KOPT-K1 (cell line): ENCODE results near the gene TELO2.

ENCODE experiments used
- H3K27ac ChIP-seq: fragments of 200-600 bp; sonication (generic); 2 replicates; pipeline ENCODE4 v1.5.1; 2016; ENCODE audit warnings: antibody characterized with exemption, mild to moderate bottlenecking, low read depth, low read length; ENCODE audit not compliant: poor library complexity, severe bottlenecking
- H3K36me3 ChIP-seq: fragments of 200-600 bp; sonication (generic); 2 replicates; pipeline ENCODE4 v1.5.1; 2017; ENCODE audit warnings: antibody characterized with exemption, mild to moderate bottlenecking, low read length, moderate library complexity; ENCODE audit not compliant: insufficient read depth
- H3K9me3 ChIP-seq: fragments of 200-600 bp; sonication (generic); 2 replicates; pipeline ENCODE4 v1.5.1; 2017; ENCODE audit warnings: antibody characterized with exemption, low read length, mild to moderate bottlenecking; ENCODE audit not compliant: insufficient read depth, poor library complexity, severe bottlenecking

TELO2 gene

DNA sequence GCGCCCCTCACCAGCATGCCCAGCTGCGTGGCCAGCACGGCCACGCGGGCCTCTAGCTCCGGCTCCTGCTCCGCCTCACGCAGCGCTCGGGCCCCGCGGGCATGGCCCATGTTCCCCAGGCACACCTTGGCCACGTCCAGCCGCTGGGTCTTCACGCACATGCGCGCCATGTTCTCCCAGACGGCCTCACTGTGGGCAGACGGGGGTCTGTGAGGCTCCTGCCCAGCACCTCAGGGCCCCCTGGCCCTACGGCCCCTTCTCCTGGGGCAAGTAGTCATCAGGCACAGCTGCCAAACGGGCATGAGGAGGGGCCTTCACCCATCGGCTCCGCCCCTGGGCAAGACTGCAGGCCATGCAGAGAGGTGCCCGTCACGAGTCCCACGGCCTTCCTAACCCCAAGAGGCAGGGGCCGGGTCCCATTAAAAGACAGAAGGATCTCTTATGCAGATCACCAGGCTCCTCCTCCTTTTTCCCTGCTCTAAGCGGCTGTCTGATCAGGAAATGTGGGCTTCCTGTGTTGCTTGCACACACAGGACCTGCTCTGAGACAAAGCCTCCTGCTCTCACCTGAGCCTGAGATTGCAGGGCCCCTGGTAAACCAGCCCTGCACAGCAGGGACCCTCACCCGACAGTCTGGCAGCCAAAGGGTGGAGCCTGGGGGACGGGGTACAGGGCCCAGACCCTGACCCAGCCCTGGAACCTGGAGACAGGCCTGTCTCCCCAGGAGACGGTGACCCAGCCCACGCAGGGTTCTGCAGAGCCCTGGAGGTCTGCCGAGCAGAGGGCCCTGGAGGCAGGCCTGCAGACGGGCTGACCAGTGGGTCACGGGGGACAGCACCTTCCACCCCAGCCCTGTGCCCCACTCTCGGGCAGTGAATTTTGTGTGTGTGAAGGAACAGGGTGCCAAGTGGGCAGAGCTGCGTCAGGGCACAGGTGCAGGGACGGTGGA is 33.7 kb downstream of the TELO2 start:
- Histone ChIP-seq H3K27ac (peak overlapping the region; percentile 34), H3K9me3 (no peaks in the 10 kb centered on the region), H3K36me3 (no peaks in the 10 kb centered on the region)

DNA sequence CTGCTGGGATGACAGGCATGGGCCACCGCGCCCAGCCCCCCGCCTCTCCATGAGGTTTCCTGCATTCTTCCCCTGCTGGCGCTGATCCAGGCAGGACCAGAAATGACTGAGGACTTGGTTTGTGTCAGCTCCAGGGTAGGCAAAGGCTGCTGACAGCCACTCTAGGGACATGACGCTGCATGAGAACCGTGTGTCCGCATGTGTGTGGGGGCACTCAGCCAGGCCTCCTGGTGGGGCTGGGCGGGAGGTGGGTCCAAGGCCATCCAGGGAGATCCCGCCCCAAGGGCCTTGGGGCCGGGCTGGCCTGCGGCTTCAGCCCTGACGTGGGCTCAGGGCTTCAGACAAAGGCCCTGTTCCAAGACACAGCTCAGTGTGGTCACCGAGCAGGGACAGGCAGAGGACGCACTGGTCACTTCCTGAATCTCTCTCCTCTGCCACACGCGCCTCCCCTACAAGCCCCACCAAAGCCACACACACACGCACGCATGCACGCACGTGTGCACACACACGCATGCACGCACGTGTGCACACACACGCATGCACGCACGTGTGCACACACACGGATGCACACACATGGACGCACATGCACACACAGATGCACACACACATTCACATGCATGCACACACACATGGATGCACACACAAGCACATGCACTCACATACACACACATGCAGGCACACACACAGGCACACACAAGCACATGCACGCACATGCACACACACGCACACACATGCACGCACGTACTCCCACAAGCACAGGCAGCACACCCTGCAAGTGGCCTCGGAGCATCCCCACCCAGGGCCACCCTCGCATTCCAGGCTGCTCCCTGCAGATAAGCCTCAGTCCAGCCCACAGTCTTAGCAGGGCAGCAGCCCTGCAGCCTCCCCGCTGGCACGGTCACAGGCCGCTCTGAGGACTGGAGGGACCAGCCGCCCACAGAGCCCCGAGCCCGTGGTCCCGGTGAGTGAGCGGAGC is 35.0 kb downstream of the TELO2 start:
- Histone ChIP-seq H3K36me3 (no peaks in the 10 kb centered on the region), H3K27ac (no peak overlapping the region), H3K9me3 (no peaks in the 10 kb centered on the region)

DNA sequence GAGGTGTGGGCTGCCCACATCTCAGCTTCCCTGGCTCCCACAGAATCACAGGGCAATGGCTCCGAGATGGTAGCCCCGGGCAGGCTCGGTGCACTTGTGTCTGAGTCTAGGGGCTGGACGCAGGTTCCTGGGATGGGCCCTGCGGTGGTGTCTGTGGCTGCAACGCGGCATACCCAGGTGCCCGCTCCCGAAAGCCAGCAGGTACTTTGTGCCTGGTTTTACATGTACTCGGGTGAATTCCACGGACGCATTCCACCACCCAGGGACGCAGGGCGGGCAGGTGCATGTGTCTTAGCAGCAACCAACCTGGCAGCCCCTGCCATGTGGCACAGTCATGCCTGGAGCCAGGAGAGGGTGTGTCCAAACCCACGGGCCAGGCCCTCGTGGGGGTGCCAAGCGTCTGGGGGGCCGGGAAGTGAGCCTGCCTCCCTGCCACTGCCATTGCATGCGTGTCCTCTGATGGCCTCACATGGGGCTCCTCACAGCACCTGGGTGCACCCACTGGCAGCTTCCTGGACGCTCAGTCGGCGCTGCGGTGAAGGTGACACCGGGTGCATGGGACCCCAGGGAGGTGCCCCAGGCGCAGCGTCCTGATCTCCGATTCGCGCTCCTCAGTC is 35.9 kb downstream of the TELO2 start:
- H3K36me3 ChIP-seq = no peaks in the 10 kb centered on the region
- H3K9me3 ChIP-seq = no peaks in the 10 kb centered on the region
- H3K27ac ChIP-seq = no peak overlapping the region

DNA sequence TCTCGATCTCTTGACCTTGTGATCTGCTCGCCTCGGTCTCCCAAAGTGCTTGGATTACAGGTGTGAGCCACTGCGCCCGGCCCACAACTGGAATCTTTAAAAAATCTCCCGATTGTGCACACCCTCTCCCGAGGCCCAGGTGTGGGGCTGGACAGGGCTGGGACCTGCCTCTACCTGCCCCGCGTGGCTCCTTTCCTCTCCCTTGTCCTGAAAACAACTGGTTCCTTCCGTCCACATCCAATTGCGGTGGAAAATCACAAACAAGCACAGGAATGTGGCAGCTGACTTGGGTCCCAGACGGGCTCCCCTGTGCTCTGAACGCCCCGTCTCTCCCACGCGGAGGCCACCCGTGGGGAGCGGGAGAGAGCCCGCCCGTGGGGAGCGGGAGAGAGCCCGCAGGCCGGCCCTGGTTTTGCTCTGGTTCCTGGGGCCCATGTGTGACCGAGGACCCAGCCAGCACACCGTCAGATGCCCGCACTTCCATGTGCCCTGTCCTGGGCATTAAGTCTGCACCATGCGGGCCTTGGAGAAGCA is 37.3 kb downstream of the TELO2 start:
- H3K9me3 ChIP-seq = no peaks in the 10 kb centered on the region
- H3K36me3 ChIP-seq = no peaks in the 10 kb centered on the region
- no peak overlapping the region for H3K27ac ChIP-seq

DNA sequence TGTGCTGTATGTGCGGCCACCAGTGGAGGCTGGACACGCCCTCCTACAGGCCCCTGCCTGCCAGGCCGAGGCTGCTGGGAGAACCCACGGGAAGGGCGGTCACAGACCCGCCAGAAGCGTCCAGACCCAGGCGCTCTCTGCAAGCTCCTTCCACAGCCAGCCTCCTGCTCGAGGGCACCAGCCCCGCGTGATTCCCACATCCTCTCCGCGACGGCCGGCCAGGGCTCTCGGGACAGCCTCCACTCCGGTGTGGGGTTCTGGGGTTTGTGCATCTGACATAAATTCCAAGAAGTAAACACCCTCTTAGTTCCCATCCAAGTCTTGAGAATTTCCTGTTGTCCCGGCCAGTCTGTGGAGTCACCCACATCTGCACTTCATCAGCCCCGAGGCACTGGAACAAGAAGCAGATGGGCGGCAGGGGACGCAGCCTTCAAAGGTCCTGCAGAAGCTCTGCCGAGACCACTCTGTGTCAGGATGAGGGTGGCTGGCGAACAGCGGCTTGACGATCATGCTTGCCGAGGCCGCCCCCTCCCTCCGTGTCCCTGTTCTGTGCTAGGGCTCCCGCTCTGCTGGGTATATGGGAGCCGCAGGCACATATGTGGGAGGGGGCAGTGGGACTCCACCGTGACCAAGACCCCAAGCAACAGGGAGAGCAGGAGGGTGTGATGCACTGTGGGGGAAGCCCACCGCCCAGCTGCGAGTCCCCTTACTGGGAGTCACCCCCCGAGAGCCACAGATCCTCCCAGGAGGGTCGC is 37.9 kb downstream of the TELO2 start:
- H3K9me3 ChIP-seq = no peaks in the 10 kb centered on the region
- no peaks in the 10 kb centered on the region for H3K36me3 ChIP-seq
- H3K27ac ChIP-seq = no peak overlapping the region

DNA sequence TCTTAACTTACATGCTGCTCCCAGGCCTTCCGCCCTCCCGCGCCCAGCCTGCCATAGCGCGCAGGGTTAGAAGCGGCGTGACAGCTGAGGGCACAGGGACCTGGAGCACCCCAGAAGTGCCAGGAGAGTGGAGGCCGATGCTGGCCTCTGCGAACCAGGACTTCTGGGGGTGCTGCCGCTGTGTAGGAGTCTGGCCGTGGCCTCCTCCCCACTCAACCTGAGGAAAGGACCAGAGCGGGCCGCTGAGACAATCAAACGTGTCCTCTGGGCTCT is 38.4 kb downstream of the TELO2 start:
- H3K9me3 ChIP-seq = no peaks in the 10 kb centered on the region
- no peaks in the 10 kb centered on the region for H3K36me3 ChIP-seq
- no peak overlapping the region for H3K27ac ChIP-seq

DNA sequence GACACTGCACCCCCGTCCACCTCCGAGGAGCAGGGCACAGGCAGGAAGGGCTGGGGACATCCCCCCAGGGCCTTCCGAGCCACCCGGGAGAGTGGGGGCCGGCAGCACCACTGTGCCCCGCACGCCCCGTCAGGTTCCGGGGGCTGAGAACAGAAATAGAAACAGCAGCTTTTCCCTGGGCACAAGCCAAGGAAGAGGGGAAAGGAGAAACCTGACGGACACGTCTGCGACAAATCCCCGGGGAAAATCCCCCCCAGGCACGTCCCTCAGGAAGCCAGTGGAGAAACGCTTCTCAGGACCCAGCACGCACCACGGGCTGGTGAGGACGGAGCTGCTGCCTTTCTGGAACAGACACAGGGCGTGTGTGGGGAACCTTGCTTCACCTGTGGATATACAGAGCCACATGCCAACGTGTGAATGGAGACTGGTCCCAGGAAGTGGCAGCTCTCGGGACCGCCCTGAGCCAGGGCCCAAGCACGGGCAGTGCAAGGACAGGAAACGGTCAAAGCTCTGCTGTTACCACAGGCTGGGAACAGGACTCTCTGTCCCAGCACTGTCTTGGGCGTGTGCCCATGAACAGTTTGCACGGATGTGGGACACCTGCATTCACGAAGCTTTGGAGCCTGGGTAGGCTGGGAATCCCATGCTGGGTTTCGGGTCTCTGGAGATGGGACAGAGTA is 39.1 kb downstream of the TELO2 start:
- Histone ChIP-seq H3K36me3 (no peaks in the 10 kb centered on the region), H3K27ac (no peak overlapping the region), H3K9me3 (no peaks in the 10 kb centered on the region)

DNA sequence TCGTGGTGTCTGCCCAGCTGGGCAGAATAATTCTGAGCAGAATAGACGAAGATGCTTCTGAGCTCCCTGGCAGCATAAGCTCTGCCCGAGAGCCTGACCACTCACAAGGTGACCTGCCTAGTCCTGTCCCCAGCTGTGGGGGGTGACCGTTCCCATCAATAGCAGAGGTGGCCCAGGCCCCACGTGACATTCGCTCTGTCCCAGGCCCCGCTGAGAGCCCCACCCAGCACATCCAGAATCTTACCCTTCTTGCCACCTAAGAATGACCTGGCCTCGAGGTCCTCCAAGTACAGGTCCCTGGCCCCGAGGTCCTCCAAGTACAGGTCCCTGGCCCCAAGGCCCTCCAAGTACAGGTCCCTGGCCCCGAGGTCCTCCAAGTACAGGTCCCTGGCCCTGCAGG is 39.6 kb downstream of the TELO2 start:
- Histone ChIP-seq H3K9me3 (no peaks in the 10 kb centered on the region), H3K27ac (no peak overlapping the region), H3K36me3 (no peaks in the 10 kb centered on the region)

DNA sequence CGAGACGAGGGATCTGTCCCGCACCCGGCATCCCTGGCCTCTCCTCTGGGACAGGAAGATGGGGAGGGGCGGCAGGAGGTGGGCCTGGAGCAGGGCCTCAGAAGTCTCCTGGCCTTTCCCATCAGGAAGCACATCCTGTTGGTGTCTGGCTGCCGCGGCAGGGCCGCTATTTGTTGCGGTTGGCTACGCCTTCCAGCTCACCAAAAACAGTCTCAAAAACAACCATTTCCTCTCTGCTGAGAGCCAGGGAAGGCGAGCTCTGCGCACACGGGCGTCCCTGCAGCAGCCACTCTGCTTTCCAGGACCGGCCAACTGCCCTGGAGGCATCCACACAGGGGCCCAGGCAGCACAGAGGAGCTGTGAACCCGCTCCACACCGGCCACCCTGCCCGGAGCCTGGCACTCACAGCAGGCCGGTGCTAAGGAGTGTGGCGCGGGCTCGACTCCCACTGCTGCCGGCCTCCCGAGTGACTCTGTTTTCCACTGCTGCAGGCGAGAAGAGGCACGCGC is 40.3 kb downstream of the TELO2 start, which contains the start of gene TMEM204:
TMEM204 (plus strand) TSS at position 224 of the 509 bp plus-strand sequence. CDS start 610 bp downstream, outside the sequence.
- H3K9me3 ChIP-seq = no peaks in the 10 kb centered on the region
- no peak within 1 kb of the TSS for H3K27ac ChIP-seq
- H3K36me3 ChIP-seq = no peaks in the 10 kb centered on the region

DNA sequence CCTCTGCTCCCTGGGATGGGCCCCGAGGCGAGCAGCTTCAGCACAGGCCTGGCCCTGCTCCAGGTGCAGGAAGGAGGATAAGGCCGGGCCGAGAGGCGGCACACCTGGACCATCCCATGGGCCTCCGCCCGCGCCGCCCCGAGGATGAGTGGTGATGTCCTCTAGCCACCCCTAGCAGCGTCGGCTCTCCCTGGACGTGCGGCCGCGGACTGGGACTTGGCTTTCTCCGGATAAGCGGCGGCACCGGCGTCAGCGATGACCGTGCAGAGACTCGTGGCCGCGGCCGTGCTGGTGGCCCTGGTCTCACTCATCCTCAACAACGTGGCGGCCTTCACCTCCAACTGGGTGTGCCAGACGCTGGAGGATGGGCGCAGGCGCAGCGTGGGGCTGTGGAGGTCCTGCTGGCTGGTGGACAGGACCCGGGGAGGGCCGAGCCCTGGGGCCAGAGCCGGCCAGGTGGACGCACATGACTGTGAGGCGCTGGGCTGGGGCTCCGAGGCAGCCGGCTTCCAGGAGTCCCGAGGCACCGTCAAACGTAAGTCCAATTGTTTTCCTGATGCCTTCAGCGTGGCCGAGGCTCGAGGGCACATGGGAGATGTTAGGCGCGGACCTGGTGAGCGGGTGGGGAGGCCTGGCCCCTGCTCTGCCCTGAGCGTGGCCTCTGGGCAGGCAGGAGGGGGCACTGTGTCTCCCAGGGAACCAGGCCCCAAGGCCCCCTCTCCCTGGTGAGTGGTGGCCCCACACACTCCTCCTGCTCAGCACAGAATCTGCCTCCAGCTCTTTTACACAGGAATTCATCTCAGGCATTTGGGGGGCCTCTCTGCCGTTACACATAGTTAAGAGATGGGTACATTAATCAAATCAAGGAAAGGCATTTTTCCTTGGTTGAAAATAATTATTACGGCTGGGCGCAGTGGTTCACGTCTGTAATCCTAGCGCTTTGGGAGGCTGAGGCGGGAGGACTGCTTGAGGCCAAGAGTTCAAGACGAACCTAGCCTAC is 41.2 kb downstream of the TELO2 start:
- Histone ChIP-seq H3K36me3 (no peaks in the 10 kb centered on the region), H3K27ac (no peak overlapping the region), H3K9me3 (no peaks in the 10 kb centered on the region)

DNA sequence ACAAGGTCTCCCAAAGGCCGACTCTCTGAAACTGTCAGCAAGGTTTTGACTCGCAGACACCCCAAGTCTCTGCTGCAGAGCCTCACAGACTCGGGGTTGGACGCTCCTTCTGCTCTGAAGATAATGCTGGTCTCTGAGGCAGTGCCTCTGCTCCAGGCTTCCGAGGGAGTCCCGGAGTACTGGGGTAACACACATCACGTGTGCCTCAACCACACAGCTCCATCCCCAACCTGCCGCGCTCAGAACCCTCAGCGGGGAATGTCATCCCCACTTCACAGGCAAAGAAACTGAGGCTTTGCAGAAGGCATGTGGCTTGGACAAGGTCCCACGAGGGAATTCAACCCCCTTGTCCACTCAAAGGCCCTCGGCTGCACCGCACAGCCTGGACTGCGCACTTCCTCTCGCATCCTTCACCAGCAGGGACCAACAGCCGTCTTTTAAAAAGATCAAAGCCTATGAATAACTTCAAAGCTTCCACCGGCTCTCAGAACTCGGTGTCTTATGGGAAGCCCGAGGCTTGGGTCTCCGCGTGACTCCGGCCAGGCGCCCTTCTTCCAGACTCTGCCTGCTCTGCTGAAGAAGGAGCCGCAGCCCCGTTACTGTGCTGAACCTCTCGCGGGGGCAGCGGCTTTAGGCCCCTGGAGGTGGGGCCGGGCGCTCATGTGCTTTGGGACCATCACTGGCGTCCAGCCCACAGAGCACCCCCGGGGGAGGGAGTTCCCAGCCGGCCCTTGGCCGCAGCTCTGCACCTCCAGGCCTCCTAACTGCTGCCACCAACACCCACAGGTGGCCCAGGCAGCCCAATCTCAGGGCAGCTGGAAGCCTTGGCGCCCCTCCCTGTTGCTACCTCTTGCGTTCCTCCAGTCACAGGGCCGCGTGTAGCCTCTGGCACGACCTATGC is 42.5 kb downstream of the TELO2 start:
- H3K27ac ChIP-seq = no peak overlapping the region
- H3K36me3 ChIP-seq = no peaks in the 10 kb centered on the region
- no peaks in the 10 kb centered on the region for H3K9me3 ChIP-seq

DNA sequence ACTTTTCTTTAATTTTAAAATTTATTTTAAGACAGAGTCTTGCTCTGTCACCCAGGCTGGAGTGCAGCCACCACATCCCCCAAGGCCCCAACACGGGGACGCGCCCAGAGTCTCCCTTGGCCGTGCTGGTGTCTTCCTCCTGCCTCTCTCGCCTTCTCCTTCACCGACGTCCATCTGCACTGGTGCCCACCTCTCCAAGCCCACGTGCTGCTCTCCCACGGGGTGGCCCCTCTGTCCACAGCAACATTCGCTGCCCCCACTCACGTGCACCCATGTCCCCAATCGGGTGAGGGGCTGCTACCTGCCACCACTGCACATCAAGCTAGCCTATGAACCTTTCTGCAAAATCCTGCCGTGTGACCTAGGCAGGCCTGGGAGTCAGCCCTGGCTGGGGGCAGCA is 43.4 kb downstream of the TELO2 start:
- Histone ChIP-seq H3K27ac (no peak overlapping the region), H3K9me3 (no peaks in the 10 kb centered on the region), H3K36me3 (no peaks in the 10 kb centered on the region)
